Stimulated activated CD4-positive, alpha-beta T cell treated with anti-CD3 and anti-CD28 coated beads, Interleukin-4, amount 100 ng/mL, for 48 hours (primary cell): Measurements from ENCODE around the gene CAPZA2.
"Not testable (repeated sequence)": the region's sequence is repeated elsewhere in the genome, so short reads cannot be mapped to it uniquely, and the experiment has no call there.

Experiments used
- DNase-seq, 2 donors: peaks; one replicate each; pipeline ENCODE4 v3.0.0-alpha.2; 2020; ENCODE audit warnings: low read depth in 2 of 2

CAPZA2 gene

GRCh38 chr7:116862234-116862950, at the start of gene CAPZA2:
Gene CAPZA2, plus strand, starts transcription at chr7:116862587. Its CDS starts 25 bp downstream, at chr7:116862612.
- DNase-seq = peak; percentile 94

GRCh38 chr7:116812860-116813259, 49.5 kb upstream of the CAPZA2 start:
- no peak for DNase-seq

- DNase-seq = not testable (repeated sequence)
Measured at GRCh38 chr7:116813371-116813770, 49.0 kb upstream of the CAPZA2 start.

GRCh38 chr7:116815041-116815440, 47.3 kb upstream of the CAPZA2 start:
- DNase-seq = no peak

GRCh38 chr7:116820149-116820548, 42.2 kb upstream of the CAPZA2 start:
- DNase-seq = no peak

- not testable (repeated sequence) for DNase-seq
Measured at GRCh38 chr7:116821647-116822046, 40.7 kb upstream of the CAPZA2 start.

- no peak for DNase-seq
Measured at GRCh38 chr7:116824449-116824848, 37.9 kb upstream of the CAPZA2 start.

GRCh38 chr7:116828281-116828680, 34.1 kb upstream of the CAPZA2 start:
- no peak for DNase-seq

- DNase-seq = no peak
Measured at GRCh38 chr7:116829041-116829440, 33.3 kb upstream of the CAPZA2 start.

GRCh38 chr7:116829493-116829892, 32.9 kb upstream of the CAPZA2 start:
- DNase-seq = no peak

- DNase-seq = no peak
Measured at GRCh38 chr7:116832692-116833091, 29.7 kb upstream of the CAPZA2 start.

- DNase-seq = no peak
Measured at GRCh38 chr7:116834815-116835504, 27.4 kb upstream of the CAPZA2 start.

GRCh38 chr7:116836048-116836447, 26.3 kb upstream of the CAPZA2 start:
- DNase-seq = no peak

- DNase-seq = no peak
Measured at GRCh38 chr7:116836911-116837310, 25.5 kb upstream of the CAPZA2 start.

- no peak for DNase-seq
Measured at GRCh38 chr7:116837586-116837985, 24.8 kb upstream of the CAPZA2 start.

GRCh38 chr7:116840256-116840655, 22.1 kb upstream of the CAPZA2 start:
- no peak for DNase-seq

- no peak for DNase-seq
Measured at GRCh38 chr7:116842371-116842770, 20.0 kb upstream of the CAPZA2 start.

- no peak for DNase-seq
Measured at GRCh38 chr7:116843378-116843777, 19.0 kb upstream of the CAPZA2 start.

GRCh38 chr7:116851175-116851574, 11.2 kb upstream of the CAPZA2 start:
- DNase-seq = no peak

GRCh38 chr7:116851671-116852070, 10.7 kb upstream of the CAPZA2 start:
- no peak for DNase-seq

- DNase-seq = no peak
Measured at GRCh38 chr7:116854132-116854531, 8.3 kb upstream of the CAPZA2 start.

GRCh38 chr7:116857052-116857451, 5.3 kb upstream of the CAPZA2 start:
- DNase-seq = no peak

- no peak for DNase-seq
Measured at GRCh38 chr7:116859323-116859722, 3.1 kb upstream of the CAPZA2 start.
